K562 (cell line): Measurements from ENCODE around the gene OPN1MW3. TPM values are rescaled to one million over a fixed set of nuclear protein-coding genes. Genes with fewer than 3 reads are reported as not detected.
A peak's percentile ranks its signal among the peaks of the same experiment; 100 is the strongest.

Experiments
- ATAC-seq: fragments of 200-7000 bp; cut with Tn5 transposase; 3 replicates; pipeline ENCODE4 v1.9.1; 2020; ENCODE audit warnings: moderate library complexity
- BruUV-seq: library from RNA; stranded (reverse); fragments of 400-500 nt; replicated peaks from 2 replicates; lab custom pipeline; 2021; lab: Mats Ljungman, UMichigan
- CTCF ChIA-PET: fragments of 300-600 bp; formaldehyde crosslinking; extraction: SDS; loops from one replicate; lab custom pipeline; 2021; ENCODE audit warnings: low intra/inter-chr PET ratio; lab: Yijun Ruan, JAX
- POLR2A ChIA-PET: fragments of 300-600, 350-650 bp; sonication (Branson Sonifier 250); formaldehyde crosslinking; extraction: SDS; loops from one replicate; lab custom pipeline; 2021; ENCODE audit warnings: antibody characterized with exemption, inconsistent platforms; lab: Yijun Ruan, JAX
- DNase-seq, 4 experiments: peaks; one replicate each; pipeline versions ENCODE4 v3.0.0 to v3.0.0-alpha.2; 2011 to 2018; ENCODE audit warnings: low spot score in 3 of 4, mixed read lengths in 3 of 4; ENCODE audit errors: extremely low read depth in 1 of 4
- FAIRE-seq: peaks from 2 replicates; lab custom pipeline; 2011; peaks lifted over from hg19 to GRCh38; lab: Jason Lieb, UNC
- H2AFZ ChIP-seq: 2 replicates; pipeline ENCODE4 v1.6.0; 2011; ENCODE audit warnings: low read depth, low read length, control low read depth, inconsistent platforms
- H3K27ac ChIP-seq: fragments of 200-600 bp; 3 replicates; pipeline ENCODE4 v1.8.0; 2011; ENCODE audit warnings: low read depth, mild to moderate bottlenecking, control low read depth, inconsistent platforms, low read length, moderate library complexity, mixed read lengths; ENCODE audit errors: extremely low read depth
- H3K27me3 ChIP-seq, 2 experiments: fragments of 300-600 bp in 1 of 2; 2 replicates in 1 of 2; 3 replicates in 1 of 2; pipeline versions ENCODE4 v1.6.0 to v1.8.0; 2011; ENCODE audit warnings: inconsistent platforms in 2 of 2, low read length in 2 of 2, mild to moderate bottlenecking in 1 of 2, mixed read lengths in 1 of 2, moderate library complexity in 1 of 2; ENCODE audit not compliant: control insufficient read depth in 2 of 2, insufficient read depth in 2 of 2
- H3K36me3 ChIP-seq: fragments of 300-600 bp; 3 replicates; pipeline ENCODE4 v1.8.0; 2011; ENCODE audit warnings: mild to moderate bottlenecking, low read length, inconsistent platforms; ENCODE audit not compliant: control insufficient read depth, insufficient read depth
- H3K4me1 ChIP-seq, 2 experiments: fragments of 200-600 bp in 1 of 2; replicated peaks in 1 of 2; 2 replicates in 1 of 2; 3 replicates in 1 of 2; pipeline versions ENCODE4 v1.5.1 to v1.8.0; 2011; ENCODE audit warnings: inconsistent platforms in 2 of 2, low read length in 2 of 2, mild to moderate bottlenecking in 1 of 2, mixed read lengths in 1 of 2, moderate library complexity in 1 of 2; ENCODE audit not compliant: control insufficient read depth in 2 of 2, insufficient read depth in 2 of 2
- H3K4me2 ChIP-seq: 2 replicates; pipeline ENCODE4 v1.6.1; 2011; ENCODE audit warnings: low read length, control low read depth, inconsistent platforms, mixed read lengths; ENCODE audit not compliant: insufficient read depth
- H3K4me3 ChIP-seq: fragments of 200-600 bp; sonication (generic), shearing (Covaris generic); 2 replicates; pipeline ENCODE4 v1.5.1; 2016; ENCODE audit warnings: control low read depth, inconsistent platforms
- H3K79me2 ChIP-seq: fragments of 200-600 bp; 3 replicates; pipeline ENCODE4 v1.8.0; 2011; ENCODE audit warnings: low read length, inconsistent platforms; ENCODE audit not compliant: control insufficient read depth, insufficient read depth
- H3K9ac ChIP-seq, 2 experiments: 2 replicates each; pipeline versions ENCODE4 v1.6.0 to v1.6.1; 2011; ENCODE audit warnings: low read depth in 2 of 2, low read length in 2 of 2, control low read depth in 1 of 2, inconsistent platforms in 1 of 2, mild to moderate bottlenecking in 1 of 2, mixed read lengths in 1 of 2; ENCODE audit not compliant: insufficient read depth in 1 of 2
- H3K9me1 ChIP-seq: one replicate; pipeline ENCODE4 v1.6.0; 2011; ENCODE audit warnings: inconsistent platforms, mild to moderate bottlenecking, low read length, moderate library complexity; ENCODE audit not compliant: control insufficient read depth, insufficient read depth
- H3K9me3 ChIP-seq: replicated peaks from 2 replicates; pipeline ENCODE4 v1.5.1; 2011; ENCODE audit warnings: low read depth, low read length, inconsistent platforms; ENCODE audit not compliant: control insufficient read depth, insufficient read depth
- H4K20me1 ChIP-seq: replicated peaks from 2 replicates; pipeline ENCODE4 v1.6.1; 2011; ENCODE audit warnings: low read length, inconsistent platforms, mixed read lengths; ENCODE audit not compliant: control insufficient read depth, insufficient read depth
- DMBX1 ChIP-seq: fragments of 250-450 bp; sonication (Bioruptor Pico); IDR thresholded peaks from 2 replicates; pipeline ENCODE4 v1.8.0; 2022; ENCODE audit warnings: inconsistent platforms, mild to moderate bottlenecking, moderate library complexity, borderline replicate concordance
- EGR1 ChIP-seq: fragments of 450-650 bp; conservative IDR thresholded peaks from 2 replicates; pipeline ENCODE4 v1.6.1; 2017; ENCODE audit warnings: mild to moderate bottlenecking
- HMG20A ChIP-seq: fragments of 450-650 bp; formaldehyde crosslinking; conservative IDR thresholded peaks from 2 replicates; pipeline ENCODE4 v1.4.0; 2020; ENCODE audit warnings: mild to moderate bottlenecking, mixed read lengths
- JUND ChIP-seq, 2 experiments: IDR thresholded peaks; 2 replicates in 1 of 2; 3 replicates in 1 of 2; pipeline ENCODE4 v1.6.1; 2011; ENCODE audit warnings: borderline replicate concordance in 2 of 2, low read depth in 2 of 2, low read length in 2 of 2, improper control_type of control experiment in 1 of 2, missing biosample characterization in 1 of 2, missing genetic modification characterization in 1 of 2, missing genetic modification reagents in 1 of 2
- MCM2 ChIP-seq: fragments of 450-650 bp; IDR thresholded peaks from 2 replicates; pipeline ENCODE4 v1.6.1; 2017; ENCODE audit warnings: low read depth, mild to moderate bottlenecking
- OTX1 ChIP-seq: fragments of 450-650 bp; formaldehyde crosslinking; IDR thresholded peaks from 2 replicates; pipeline ENCODE4 v1.4.0; 2022; ENCODE audit warnings: mild to moderate bottlenecking
- PKNOX1 ChIP-seq: fragments of 450-650 bp; IDR thresholded peaks from 2 replicates; pipeline ENCODE4 v1.6.1; 2016
- RBM15 ChIP-seq: fragments of 200-400 bp; formaldehyde crosslinking; IDR thresholded peaks from 2 replicates; pipeline ENCODE4 v1.6.1; 2018; ENCODE audit warnings: mild to moderate bottlenecking, low read length, moderate library complexity; ENCODE audit not compliant: insufficient read depth
- SMARCA4 ChIP-seq: fragments of 450-650 bp; IDR thresholded peaks from 2 replicates; pipeline ENCODE4 v1.6.1; 2016
- SMARCA5 ChIP-seq: fragments of 450-650 bp; IDR thresholded peaks from 2 replicates; pipeline ENCODE4 v1.6.1; 2016
- XRCC5 ChIP-seq: fragments of 200-400 bp; formaldehyde crosslinking; IDR thresholded peaks from 2 replicates; pipeline ENCODE4 v1.6.1; 2017; ENCODE audit warnings: low read depth, mild to moderate bottlenecking, low read length
- ZNF175 ChIP-seq: fragments of 200-800 bp; sonication (Bioruptor generic); IDR thresholded peaks from 2 replicates; pipeline ENCODE4 v1.6.1; 2016; ENCODE audit warnings: low read depth, mild to moderate bottlenecking, missing genetic modification characterization, missing compliant biosample characterization
- ZNF224 ChIP-seq: sonication (generic); formaldehyde crosslinking; IDR thresholded peaks from 2 replicates; pipeline ENCODE4 v1.8.0; 2022; ENCODE audit warnings: mild to moderate bottlenecking, missing genetic modification reagents
- ZNF41 ChIP-seq: fragments of 250-450 bp; sonication (Bioruptor Pico); conservative IDR thresholded peaks from 2 replicates; pipeline ENCODE4 v1.4.0; 2020; ENCODE audit warnings: mild to moderate bottlenecking
- ZNF696 ChIP-seq: fragments of 250-450 bp; sonication (Bioruptor Pico); conservative IDR thresholded peaks from 2 replicates; pipeline ENCODE4 v1.4.0; 2020; ENCODE audit warnings: mild to moderate bottlenecking, moderate library complexity
- WGBS: fragments of 100-300 bp; shearing (Covaris generic); methylation state at CpG from one replicate; pipeline ENCODE4 v1.1.6; 2016; ENCODE audit warnings: low coverage, mixed read lengths; ENCODE audit not compliant: insufficient coverage; ENCODE audit errors: missing lambda C conversion rate; 5-methylcytosine and 5-hydroxymethylcytosine counted together
- in situ Hi-C: fragments of 300-500 bp; cut with MboI; formaldehyde crosslinking; loops from 4 replicates; pipeline ENCODE4 v1.15.0; 2018; ENCODE audit warnings: inconsistent platforms, mixed read lengths
- intact Hi-C: fragments of 100-400 bp; cut with micrococcal nuclease; formaldehyde crosslinking; loops from 2 replicates; pipeline ENCODE4 v1.14.2; 2022
- polyA plus RNA-seq, 8 experiments: library from polyadenylated mRNA; depleted of rRNA in 4 of 8; stranded (reverse) in 5 of 8; unstranded in 3 of 8; fragments of >200 nt; fragmentation: Nextera tagmentation in 2 of 8; fragmentation: Illumina TruSeq in 1 of 8; extraction: Ambion mirVana in 2 of 8; extraction: Trizol in 1 of 8; gene quantifications; 2 replicates each; pipeline versions ENCODE4 v1.2.1 to v1.2.3, GENCODE V29; 2011 to 2014; ENCODE audit warnings: inconsistent platforms in 1 of 8, missing spikeins in 1 of 8
- total RNA-seq, 7 experiments: library from RNA; depleted of rRNA in 6 of 7; stranded (reverse); fragments of >200 nt in 6 of 7; fragmentation: Illumina TruSeq in 2 of 7; extraction: Trizol in 2 of 7; gene quantifications; 2 replicates each; pipeline versions ENCODE4 v1.2.1 to v1.2.3, GENCODE V29; 2011 to 2021; ENCODE audit warnings: low replicate concordance in 1 of 7
- TF ChIP-seq, protein P1 (sequence below), 3 experiments: fragments of 200-800 bp in 1 of 3; sonication (Bioruptor generic) in 1 of 3; sonication (generic) in 1 of 3; formaldehyde crosslinking in 1 of 3; IDR thresholded peaks; 2 replicates each; pipeline versions ENCODE4 v1.6.1 to v1.8.0; 2016 to 2022; ENCODE audit warnings: mild to moderate bottlenecking in 2 of 3, missing compliant biosample characterization in 2 of 3, missing genetic modification characterization in 2 of 3, missing genetic modification reagents in 1 of 3
- TF ChIP-seq, protein P2 (sequence below), 3 experiments: IDR thresholded peaks in 2 of 3; conservative IDR thresholded peaks in 1 of 3; 2 replicates each; pipeline ENCODE4 v1.5.1; 2011 to 2012; ENCODE audit warnings: low read length in 3 of 3, mild to moderate bottlenecking in 3 of 3, control low read depth in 2 of 3, improper control_type of control experiment in 1 of 3, inconsistent platforms in 1 of 3, low read depth in 1 of 3, mixed read lengths in 1 of 3, moderate library complexity in 1 of 3; ENCODE audit not compliant: insufficient read depth in 2 of 3

Gene OPN1MW3
- total and polyA plus RNA-seq, 9 of the 15 experiments (the other 6 are each of a cell fraction or from before 2014, with no cell fraction given), result not detected

GRCh38 chrX:154308108-154308946, 50.9 kb downstream of the OPN1MW3 start:
- no peaks in the 10 kb centered on the region for H3K27me3 ChIP-seq
- peak; percentile 90 for ATAC-seq
- no peak overlapping the region for H3K4me3 ChIP-seq
- H3K36me3 ChIP-seq, result no peaks in the 10 kb centered on the region
- peak; percentile 59 to 78 (median 68) for DNase-seq
- no peak overlapping the region for H3K9ac ChIP-seq
- in situ Hi-C loops, result loop anchor here (25.0 kb wide), 1 partner anchor 96 kb away; the partner anchor contains the start of gene OPN1MW2
- BruUV-seq, result no TSS peak
- H4K20me1 ChIP-seq, result no peaks in the 10 kb centered on the region
- no peaks in the 10 kb centered on the region for H3K79me2 ChIP-seq
- H3K4me1 ChIP-seq, result peaks cover 2 to 3% of the 10 kb centered on the region in 2 experiments; a peak in 3 of 5 replicates
- H3K9me3 ChIP-seq, result no peaks in the 10 kb centered on the region
- no peak overlapping the region for H3K27ac ChIP-seq
- intact Hi-C loops, result no loop called here
- ChIA-PET CTCF (no interaction called here), POLR2A (interaction anchor here (0.6 to 1.5 kb wide), 4 partner anchors 10 to 199 kb away, joined by 3 to 5 read pairs (median 4); no protein-coding TSS in a partner anchor)
- H2AFZ ChIP-seq, result peak overlapping the region; percentile 48; the same call in 1 of the 2 replicates
- H3K4me2 ChIP-seq, result no peak overlapping the region
- H3K9me1 ChIP-seq, result no peaks in the 10 kb centered on the region
- peak; percentile 75 for FAIRE-seq
- WGBS, result 20% methylated on average over 6 of the region's 9 CpGs
- no peak for TF ChIP-seq MCM2
- TF ChIP-seq, protein P1, sequence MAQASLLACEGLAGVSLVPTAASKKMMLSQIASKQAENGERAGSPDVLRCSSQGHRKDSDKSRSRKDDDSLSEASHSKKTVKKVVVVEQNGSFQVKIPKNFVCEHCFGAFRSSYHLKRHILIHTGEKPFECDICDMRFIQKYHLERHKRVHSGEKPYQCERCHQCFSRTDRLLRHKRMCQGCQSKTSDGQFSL (CRISPR knock-in tag; IDR thresholded peaks at IDR 0.05), result peak; percentile 88
- TF ChIP-seq, protein P1 (tag; IDR thresholded peaks at IDR 0.05), result peak in 1 of 2 experiments; percentile 26; a peak in 1 of 4 replicates
- peak; percentile 36; the same call in 1 of the 2 replicates for TF ChIP-seq DMBX1 (CRISPR knock-in tag)
- TF ChIP-seq SMARCA5, result no peak
- peak; percentile 47; the same call in 1 of the 2 replicates for TF ChIP-seq JUND (IDR thresholded peaks at IDR 0.05; ENCODE audit: borderline replicate concordance, low read depth, low read length)
- TF ChIP-seq JUND (tag; IDR thresholded peaks at IDR 0.05; ENCODE audit: borderline replicate concordance, low read depth, low read length), result no peak
- TF ChIP-seq ZNF175 (CRISPR knock-in tag), result peak; percentile 9; the same call in 1 of the 2 replicates
- no peak for TF ChIP-seq RBM15
- TF ChIP-seq ZNF224 (CRISPR knock-in tag), result 0 out of 2 replicates have a peak, but pooled peaks have one; percentile 18
- TF ChIP-seq OTX1 (CRISPR knock-in tag), result peak; percentile 61; the same call in 1 of the 2 replicates
- peak; percentile 46 for TF ChIP-seq EGR1
- 0 out of 2 replicates have a peak, but pooled peaks have one; percentile 41 for TF ChIP-seq PKNOX1
- no peak for TF ChIP-seq HMG20A (CRISPR knock-in tag)
- TF ChIP-seq, protein P2, sequence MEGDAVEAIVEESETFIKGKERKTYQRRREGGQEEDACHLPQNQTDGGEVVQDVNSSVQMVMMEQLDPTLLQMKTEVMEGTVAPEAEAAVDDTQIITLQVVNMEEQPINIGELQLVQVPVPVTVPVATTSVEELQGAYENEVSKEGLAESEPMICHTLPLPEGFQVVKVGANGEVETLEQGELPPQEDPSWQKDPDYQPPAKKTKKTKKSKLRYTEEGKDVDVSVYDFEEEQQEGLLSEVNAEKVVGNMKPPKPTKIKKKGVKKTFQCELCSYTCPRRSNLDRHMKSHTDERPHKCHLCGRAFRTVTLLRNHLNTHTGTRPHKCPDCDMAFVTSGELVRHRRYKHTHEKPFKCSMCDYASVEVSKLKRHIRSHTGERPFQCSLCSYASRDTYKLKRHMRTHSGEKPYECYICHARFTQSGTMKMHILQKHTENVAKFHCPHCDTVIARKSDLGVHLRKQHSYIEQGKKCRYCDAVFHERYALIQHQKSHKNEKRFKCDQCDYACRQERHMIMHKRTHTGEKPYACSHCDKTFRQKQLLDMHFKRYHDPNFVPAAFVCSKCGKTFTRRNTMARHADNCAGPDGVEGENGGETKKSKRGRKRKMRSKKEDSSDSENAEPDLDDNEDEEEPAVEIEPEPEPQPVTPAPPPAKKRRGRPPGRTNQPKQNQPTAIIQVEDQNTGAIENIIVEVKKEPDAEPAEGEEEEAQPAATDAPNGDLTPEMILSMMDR (IDR thresholded peaks at IDR 0.05 in 2 of 3, conservative IDR thresholded peaks at IDR 0.05 in 1 of 3; ENCODE audit: insufficient read depth in 2 of 3, low read depth in 1 of 3, low read length in 3 of 3), result peak; percentile 69 to 84 (median 77)
- peak; percentile 50; the same call in 1 of the 2 replicates for TF ChIP-seq XRCC5
- no peak for TF ChIP-seq ZNF696 (CRISPR knock-in tag)
- no peak for TF ChIP-seq ZNF41 (CRISPR knock-in tag)
- no peak for TF ChIP-seq SMARCA4
